Transverse colon (tissue), 3 donors: ENCODE measurements around the gene TXLNG.

ENCODE experiments used
- POLR2A ChIP-seq: fragments of 450-650 bp; IDR thresholded peaks from one replicate; pipeline ENCODE4 v1.6.1; 2016; ENCODE audit warnings: antibody characterized with exemption, mild to moderate bottlenecking, moderate library complexity
- TF ChIP-seq, protein P1 (sequence below), 5 experiments: fragments of 200-600 bp in 3 of 5; fragments of 450-650 bp in 2 of 5; sonication (generic) in 3 of 5; IDR thresholded peaks; 1 replicate in 2 of 5; 2 replicates in 3 of 5; pipeline ENCODE4 v1.5.1; 2016 to 2017; ENCODE audit warnings: antibody characterized with exemption in 5 of 5, inconsistent platforms in 3 of 5, mild to moderate bottlenecking in 2 of 5, moderate library complexity in 1 of 5

DNA sequence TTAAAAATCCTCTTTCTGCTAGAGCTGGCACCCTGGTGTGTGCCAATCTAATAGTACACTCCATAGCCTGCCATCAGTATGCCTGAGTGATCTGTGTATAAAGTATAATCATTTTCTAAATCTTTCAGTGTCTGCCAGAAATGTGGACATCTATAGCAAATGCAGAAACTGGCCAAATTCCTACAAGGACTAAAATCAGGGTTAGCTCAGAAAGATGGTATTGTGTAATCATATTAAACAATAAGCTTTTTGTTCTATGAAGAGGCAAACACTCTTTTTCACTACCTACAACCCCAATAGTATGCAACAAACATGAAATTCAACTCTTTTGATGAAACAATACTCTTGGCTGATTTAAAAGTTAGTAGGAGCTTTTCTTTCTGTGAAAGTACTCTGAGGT is 7.7 kb upstream of the TXLNG start:
- TF ChIP-seq, protein P1, sequence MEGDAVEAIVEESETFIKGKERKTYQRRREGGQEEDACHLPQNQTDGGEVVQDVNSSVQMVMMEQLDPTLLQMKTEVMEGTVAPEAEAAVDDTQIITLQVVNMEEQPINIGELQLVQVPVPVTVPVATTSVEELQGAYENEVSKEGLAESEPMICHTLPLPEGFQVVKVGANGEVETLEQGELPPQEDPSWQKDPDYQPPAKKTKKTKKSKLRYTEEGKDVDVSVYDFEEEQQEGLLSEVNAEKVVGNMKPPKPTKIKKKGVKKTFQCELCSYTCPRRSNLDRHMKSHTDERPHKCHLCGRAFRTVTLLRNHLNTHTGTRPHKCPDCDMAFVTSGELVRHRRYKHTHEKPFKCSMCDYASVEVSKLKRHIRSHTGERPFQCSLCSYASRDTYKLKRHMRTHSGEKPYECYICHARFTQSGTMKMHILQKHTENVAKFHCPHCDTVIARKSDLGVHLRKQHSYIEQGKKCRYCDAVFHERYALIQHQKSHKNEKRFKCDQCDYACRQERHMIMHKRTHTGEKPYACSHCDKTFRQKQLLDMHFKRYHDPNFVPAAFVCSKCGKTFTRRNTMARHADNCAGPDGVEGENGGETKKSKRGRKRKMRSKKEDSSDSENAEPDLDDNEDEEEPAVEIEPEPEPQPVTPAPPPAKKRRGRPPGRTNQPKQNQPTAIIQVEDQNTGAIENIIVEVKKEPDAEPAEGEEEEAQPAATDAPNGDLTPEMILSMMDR (IDR thresholded peaks at IDR 0.05), result no peak
- no peak for TF ChIP-seq POLR2A
